ENCODE results near the gene OTOF. TPM values are rescaled to one million over a fixed set of nuclear protein-coding genes. Genes with fewer than 3 reads are reported as not detected.

OTOF gene
- total and polyA plus RNA-seq, 4 experiments from 2014 or later: 0.55 to 0.91 (median 0.83) TPM

DNA sequence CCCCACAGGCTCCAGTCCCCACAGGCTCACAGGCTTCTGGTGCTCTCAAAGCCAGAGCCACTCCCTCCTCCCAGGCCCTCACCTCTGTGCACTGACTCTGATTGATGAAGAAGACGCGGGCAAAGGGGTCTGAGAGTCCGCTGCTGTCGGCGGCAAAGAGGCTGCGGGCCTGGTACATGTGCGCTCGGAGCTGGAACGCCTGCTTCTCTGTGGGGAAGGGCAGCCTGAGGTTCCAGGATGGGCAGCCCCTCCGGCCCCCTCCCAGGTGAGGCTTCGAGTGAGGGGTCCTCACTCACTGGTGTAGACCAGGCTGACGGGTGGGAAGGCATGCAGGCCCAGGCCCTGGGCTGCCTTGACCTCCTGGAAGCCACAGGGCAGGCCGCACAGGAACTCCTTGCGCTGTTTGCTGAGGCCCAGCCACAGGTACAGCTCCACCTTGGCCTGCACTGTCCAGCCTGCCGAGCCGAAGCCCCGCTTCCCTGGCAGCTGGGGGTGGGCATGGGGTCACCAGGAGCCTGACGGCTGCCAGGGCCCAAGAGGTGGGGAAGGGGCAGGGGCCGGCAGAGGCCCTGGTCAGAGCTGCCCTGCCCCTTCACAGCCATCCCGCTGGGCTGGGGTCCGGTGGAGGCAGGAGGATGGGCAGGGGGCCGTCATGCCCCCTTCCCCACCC, 2.0 kb downstream of the OTOF start:
- Histone ChIP-seq H3K9me3 (ENCODE audit: control insufficient read depth in 1 of 2, low read length in 2 of 2) (no peaks in the 10 kb centered on the region), H3K27me3 (ENCODE audit: insufficient read depth, low read length) (no peaks in the 10 kb centered on the region), H3K27ac (ENCODE audit: low read depth, low read length) (no peak overlapping the region), H3K36me3 (ENCODE audit: insufficient read depth, low read length) (no peaks in the 10 kb centered on the region), H3K4me3 (ENCODE audit: low read length in 2 of 2) (no peak overlapping the region), H3K4me1 (ENCODE audit: insufficient read depth, low read length) (no peaks in the 10 kb centered on the region)
- Mint-ChIP-seq H3K27me3 (peaks cover 0 to 1% of the 10 kb centered on the region in 2 donors), H3K4me1 (peaks cover 4 to 5% (median 5%) of the 10 kb centered on the region in 4 donors), H3K36me3 (no peaks in the 10 kb centered on the region), H3K9me3 (peaks cover 0 to 4% (median 0%) of the 10 kb centered on the region in 8 donors), H3K27ac (no peak overlapping the region), H3K4me3 (no peak overlapping the region)
- CTCF ChIA-PET (ENCODE audit: partially characterized antibody): no interaction called here
- no peak for DNase-seq
- intact Hi-C loops (cut with micrococcal nuclease): no loop called here
- POLR2A ChIA-PET (ENCODE audit: partially characterized antibody): no interaction called here

GRCh38 chr2:26475037-26475436, 2.9 kb downstream of the OTOF start:
- no peak overlapping the region for H3K27ac Mint-ChIP-seq

DNA sequence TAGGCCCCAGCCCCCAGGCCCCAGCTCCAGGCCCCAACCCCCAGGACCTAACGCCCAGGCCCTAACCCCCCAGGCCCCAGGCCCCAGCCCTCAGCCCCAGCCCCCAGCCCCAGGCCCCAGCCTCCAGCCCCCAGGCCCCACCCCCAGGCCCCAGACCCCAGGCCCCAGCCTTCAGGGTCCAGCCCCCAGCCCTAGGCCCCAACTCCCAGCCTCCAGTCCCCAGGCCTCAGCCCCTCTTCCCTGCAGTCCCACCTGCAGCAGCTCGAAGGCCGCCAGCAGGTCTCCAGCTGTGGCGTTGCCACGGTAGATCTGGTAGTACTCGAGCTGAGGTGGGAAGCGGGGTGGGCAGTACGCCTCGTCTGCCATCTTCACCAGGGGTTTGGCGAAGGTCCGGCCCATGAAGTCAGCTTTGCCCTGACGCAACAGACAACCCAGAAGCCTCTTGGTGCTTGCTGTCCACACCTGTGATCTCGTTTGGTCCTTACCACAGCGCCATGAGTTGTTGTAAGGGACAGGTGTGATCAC, 3.6 kb downstream of the OTOF start:
- no peaks in the 10 kb centered on the region for H3K36me3 Mint-ChIP-seq
- CTCF ChIA-PET (ENCODE audit: partially characterized antibody): no interaction called here

More at GRCh38 chr2:26475037-26475436, 2.9 kb downstream of the OTOF start:
- Mint-ChIP-seq H3K36me3 (no peaks in the 10 kb centered on the region), H3K27me3 (peaks cover 1% of the 10 kb centered on the region in 2 donors), H3K9me3 (peaks cover 0 to 7% (median 3%) of the 10 kb centered on the region in 8 donors), H3K4me1 (peaks cover 4 to 5% (median 5%) of the 10 kb centered on the region in 4 donors), H3K4me3 (no peak overlapping the region)
- H3K36me3 ChIP-seq (ENCODE audit: insufficient read depth, low read length): no peaks in the 10 kb centered on the region
- CTCF ChIA-PET (ENCODE audit: partially characterized antibody): no interaction called here
- POLR2A ChIA-PET (ENCODE audit: partially characterized antibody): no interaction called here
- no peaks in the 10 kb centered on the region for H3K4me1 ChIP-seq (ENCODE audit: insufficient read depth, low read length)
- H3K27ac ChIP-seq (ENCODE audit: low read depth, low read length): no peak overlapping the region
- no peak for DNase-seq
- no peaks in the 10 kb centered on the region for H3K9me3 ChIP-seq (ENCODE audit: control insufficient read depth in 1 of 2, low read length in 2 of 2)
- intact Hi-C loops (cut with micrococcal nuclease): no loop called here
- H3K4me3 ChIP-seq (ENCODE audit: low read length in 2 of 2): no peak overlapping the region
- H3K27me3 ChIP-seq (ENCODE audit: insufficient read depth, low read length): no peaks in the 10 kb centered on the region

GRCh38 chr2:26473796-26474195, 4.1 kb downstream of the OTOF start:
- H3K36me3 ChIP-seq (ENCODE audit: insufficient read depth, low read length): no peaks in the 10 kb centered on the region
- intact Hi-C loops (cut with micrococcal nuclease): no loop called here
- H3K27me3 ChIP-seq (ENCODE audit: insufficient read depth, low read length): no peaks in the 10 kb centered on the region
- peaks cover 0 to 6% of the 10 kb centered on the region in 2 donors for H3K9me3 ChIP-seq (ENCODE audit: control insufficient read depth in 1 of 2, low read length in 2 of 2)
- Mint-ChIP-seq H3K9me3 (peaks cover 4 to 15% (median 12%) of the 10 kb centered on the region in 8 donors), H3K4me3 (no peak overlapping the region), H3K36me3 (no peaks in the 10 kb centered on the region), H3K4me1 (peaks cover 4 to 5% (median 5%) of the 10 kb centered on the region in 4 donors), H3K27me3 (peaks cover 1% of the 10 kb centered on the region in 2 donors), H3K27ac (no peak overlapping the region)
- H3K27ac ChIP-seq (ENCODE audit: low read depth, low read length): no peak overlapping the region
- H3K4me3 ChIP-seq (ENCODE audit: low read length in 2 of 2): no peak overlapping the region
- ChIA-PET POLR2A (ENCODE audit: partially characterized antibody) (no interaction called here), CTCF (ENCODE audit: partially characterized antibody) (no interaction called here)
- H3K4me1 ChIP-seq (ENCODE audit: insufficient read depth, low read length): no peaks in the 10 kb centered on the region
- DNase-seq: no peak

More for the DNA sequence above, 3.6 kb downstream of the OTOF start:
- H3K4me1 Mint-ChIP-seq: peaks cover 4 to 5% (median 5%) of the 10 kb centered on the region in 4 donors
- no peak overlapping the region for H3K27ac ChIP-seq (ENCODE audit: low read depth, low read length)
- no peak overlapping the region for H3K4me3 ChIP-seq (ENCODE audit: low read length in 2 of 2)
- H3K27ac Mint-ChIP-seq: no peak overlapping the region
- POLR2A ChIA-PET (ENCODE audit: partially characterized antibody): no interaction called here
- DNase-seq: no peak
- H3K27me3 Mint-ChIP-seq: peaks cover 1% of the 10 kb centered on the region in 2 donors
- H3K4me3 Mint-ChIP-seq: no peak overlapping the region
- no peaks in the 10 kb centered on the region for H3K27me3 ChIP-seq (ENCODE audit: insufficient read depth, low read length)
- H3K36me3 ChIP-seq (ENCODE audit: insufficient read depth, low read length): no peaks in the 10 kb centered on the region
- no peaks in the 10 kb centered on the region for H3K4me1 ChIP-seq (ENCODE audit: insufficient read depth, low read length)
- intact Hi-C loops (cut with micrococcal nuclease): no loop called here
- peaks cover 0 to 6% of the 10 kb centered on the region in 2 donors for H3K9me3 ChIP-seq (ENCODE audit: control insufficient read depth in 1 of 2, low read length in 2 of 2)
- peaks cover 4 to 12% (median 9%) of the 10 kb centered on the region in 8 donors for H3K9me3 Mint-ChIP-seq

DNA sequence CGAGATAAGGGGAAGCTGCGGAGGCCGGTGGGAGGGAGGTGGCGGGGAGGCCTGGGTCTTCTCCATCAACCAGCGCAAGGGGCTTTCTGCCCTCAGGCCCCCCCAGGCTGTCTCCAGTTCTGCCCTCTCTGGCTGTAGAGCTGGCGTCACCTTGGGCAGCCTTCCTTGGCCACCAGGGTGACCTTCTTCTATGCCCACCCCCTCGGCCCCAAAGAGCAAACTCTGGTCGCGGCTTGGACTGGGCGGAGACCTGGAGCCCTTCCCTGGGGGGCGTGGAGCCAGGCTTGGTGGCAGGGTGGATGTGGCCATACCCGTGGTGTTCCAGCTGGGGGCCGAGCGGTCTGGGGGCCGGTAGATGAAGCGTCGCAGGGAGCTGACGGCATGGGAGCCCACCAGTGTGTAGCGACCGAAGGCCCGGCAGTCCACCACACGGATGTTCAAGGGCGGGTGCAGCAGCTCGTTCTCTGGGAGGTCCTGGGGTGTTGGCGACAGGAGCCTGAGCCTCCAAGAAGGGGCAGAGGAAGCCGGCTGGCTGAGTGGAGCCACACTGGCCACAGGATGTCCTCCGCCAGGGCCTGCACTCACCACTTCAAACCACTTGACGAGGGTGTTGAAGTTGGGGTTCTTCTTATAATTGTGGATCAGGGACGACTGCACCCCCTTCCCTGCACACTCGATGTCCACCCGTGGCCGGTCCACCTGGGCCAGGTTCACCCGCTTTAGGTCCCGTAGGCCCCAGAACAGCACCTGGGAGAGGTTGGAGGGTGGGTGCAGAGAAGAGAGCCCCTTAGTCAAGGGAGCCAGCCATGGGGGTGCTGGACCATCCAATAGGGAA, 4.9 kb downstream of the OTOF start:
- no peak overlapping the region for H3K4me3 ChIP-seq (ENCODE audit: low read length in 2 of 2)
- no peak for DNase-seq
- peaks cover 0 to 6% of the 10 kb centered on the region in 2 donors for H3K9me3 ChIP-seq (ENCODE audit: control insufficient read depth in 1 of 2, low read length in 2 of 2)
- no peaks in the 10 kb centered on the region for H3K36me3 ChIP-seq (ENCODE audit: insufficient read depth, low read length)
- POLR2A ChIA-PET (ENCODE audit: partially characterized antibody): no interaction called here
- H3K27me3 ChIP-seq (ENCODE audit: insufficient read depth, low read length): no peaks in the 10 kb centered on the region
- no peak overlapping the region for H3K27ac ChIP-seq (ENCODE audit: low read depth, low read length)
- Mint-ChIP-seq H3K27me3 (peaks cover 1% of the 10 kb centered on the region in 2 donors), H3K36me3 (no peaks in the 10 kb centered on the region), H3K4me1 (peaks cover 4 to 5% (median 5%) of the 10 kb centered on the region in 4 donors), H3K9me3 (peaks cover 4 to 17% (median 14%) of the 10 kb centered on the region in 8 donors), H3K4me3 (no peak overlapping the region), H3K27ac (no peak overlapping the region)
- intact Hi-C loops (cut with micrococcal nuclease): no loop called here
- H3K4me1 ChIP-seq (ENCODE audit: insufficient read depth, low read length): no peaks in the 10 kb centered on the region
- CTCF ChIA-PET (ENCODE audit: partially characterized antibody): no interaction called here

- H3K9me3 Mint-ChIP-seq: peaks cover 4 to 17% (median 14%) of the 10 kb centered on the region in 8 donors
- no peak overlapping the region for H3K27ac Mint-ChIP-seq
- intact Hi-C loops (cut with micrococcal nuclease): no loop called here
- CTCF ChIA-PET (ENCODE audit: partially characterized antibody): interaction anchor here (0.6 kb wide), 1 partner anchor 13 kb away, joined by 4 read pairs; no protein-coding TSS in a partner anchor
- POLR2A ChIA-PET (ENCODE audit: partially characterized antibody): no interaction called here
- H3K27me3 Mint-ChIP-seq: peaks cover 1% of the 10 kb centered on the region in 2 donors
- no peak for DNase-seq
- H3K27ac ChIP-seq (ENCODE audit: low read depth, low read length): no peak overlapping the region
- H3K4me3 Mint-ChIP-seq: no peak overlapping the region
- no peaks in the 10 kb centered on the region for H3K4me1 ChIP-seq (ENCODE audit: insufficient read depth, low read length)
- H3K27me3 ChIP-seq (ENCODE audit: insufficient read depth, low read length): no peaks in the 10 kb centered on the region
- H3K9me3 ChIP-seq (ENCODE audit: control insufficient read depth in 1 of 2, low read length in 2 of 2): peaks cover 0 to 6% of the 10 kb centered on the region in 2 donors
- H3K36me3 ChIP-seq (ENCODE audit: insufficient read depth, low read length): no peaks in the 10 kb centered on the region
- H3K4me3 ChIP-seq (ENCODE audit: low read length in 2 of 2): no peak overlapping the region
- H3K4me1 Mint-ChIP-seq: peaks cover 0 to 1% (median 0%) of the 10 kb centered on the region in 4 donors
- no peaks in the 10 kb centered on the region for H3K36me3 Mint-ChIP-seq
These were observed 5.9 kb downstream of the OTOF start for GRCh38 chr2:26471766-26472706.
